Fibroblast of lung (primary cell): ENCODE measurements around the gene CCM2. TPM values are rescaled to one million over a fixed set of nuclear protein-coding genes. Genes with fewer than 3 reads are reported as not detected.

Experiments used
- DNase-seq, 2 donors: peaks; one replicate each; pipeline versions ENCODE4 v3.0.0 to v3.0.0-alpha.2; 2010; ENCODE audit warnings: low read depth in 2 of 2
- H2AFZ ChIP-seq: 2 replicates; pipeline ENCODE4 v1.5.1; 2012; ENCODE audit warnings: low read length, control low read depth, inconsistent platforms
- H3K27ac ChIP-seq: 2 replicates; pipeline ENCODE4 v1.5.1; 2011; ENCODE audit warnings: low read length, control low read depth; ENCODE audit not compliant: insufficient read depth
- H3K27me3 ChIP-seq: 2 replicates; pipeline ENCODE4 v1.5.1; 2011; ENCODE audit warnings: mild to moderate bottlenecking, low read length; ENCODE audit not compliant: control insufficient read depth, insufficient read depth
- H3K36me3 ChIP-seq: 2 replicates; pipeline ENCODE4 v1.5.1; 2011; ENCODE audit warnings: low read length; ENCODE audit not compliant: control insufficient read depth, insufficient read depth
- H3K4me1 ChIP-seq: 2 replicates; pipeline ENCODE4 v1.5.1; 2011; ENCODE audit warnings: low read length; ENCODE audit not compliant: control insufficient read depth, insufficient read depth; ENCODE audit errors: extremely low read depth
- H3K4me2 ChIP-seq: 2 replicates; pipeline ENCODE4 v1.5.1; 2011; ENCODE audit warnings: low read length, control low read depth; ENCODE audit not compliant: insufficient read depth; ENCODE audit errors: extremely low read depth
- H3K4me3 ChIP-seq, 4 experiments: fragments of 200-600 bp in 1 of 4; sonication (generic) in 1 of 4; replicated peaks in 1 of 4; 2 replicates each; pipeline ENCODE4 v1.5.1; 2011 to 2016; ENCODE audit warnings: low read length in 4 of 4, low read depth in 3 of 4, mild to moderate bottlenecking in 3 of 4, control low read depth in 2 of 4, inconsistent platforms in 1 of 4, mixed read lengths in 1 of 4; ENCODE audit not compliant: insufficient read depth in 1 of 4; ENCODE audit errors: control extremely low read depth in 1 of 4
- H3K79me2 ChIP-seq: 2 replicates; pipeline ENCODE4 v1.5.1; 2012; ENCODE audit warnings: mild to moderate bottlenecking, low read length, inconsistent platforms; ENCODE audit not compliant: control insufficient read depth, insufficient read depth
- H3K9ac ChIP-seq: 2 replicates; pipeline ENCODE4 v1.5.1; 2011; ENCODE audit warnings: mild to moderate bottlenecking, low read length, control low read depth; ENCODE audit not compliant: insufficient read depth
- H3K9me3 ChIP-seq: 2 replicates; pipeline ENCODE4 v1.5.1; 2012; ENCODE audit warnings: low read depth, low read length; ENCODE audit not compliant: control insufficient read depth, insufficient read depth
- H4K20me1 ChIP-seq: 2 replicates; pipeline ENCODE4 v1.5.1; 2011; ENCODE audit warnings: low read length; ENCODE audit not compliant: control insufficient read depth, insufficient read depth; ENCODE audit errors: extremely low read depth
- EZH2 ChIP-seq: IDR thresholded peaks from 2 replicates; pipeline ENCODE4 v1.5.1; 2012; ENCODE audit warnings: low read length, control low read depth, mild to moderate bottlenecking; ENCODE audit errors: missing control alignments
- polyA plus RNA-seq, 2 donors: library from polyadenylated mRNA; depleted of rRNA in 1 of 2; stranded (reverse) in 1 of 2; unstranded in 1 of 2; fragments of >200 nt; gene quantifications; 2 replicates each; pipeline ENCODE4 v1.2.1, GENCODE V29; 2011 to 2012; ENCODE audit warnings: missing spikeins in 1 of 2
- total RNA-seq: library from RNA; depleted of rRNA; stranded (reverse); fragments of >200 nt; gene quantifications from 2 replicates; pipeline ENCODE4 v1.2.1, GENCODE V29; 2014
- TF ChIP-seq, protein P1 (sequence below), 2 donors: IDR thresholded peaks in 1 of 2; conservative IDR thresholded peaks in 1 of 2; 1 replicate in 1 of 2; 2 replicates in 1 of 2; pipeline ENCODE4 v1.5.1; 2011 to 2012; ENCODE audit warnings: low read length in 2 of 2, control low read depth in 1 of 2, inconsistent platforms in 1 of 2, low read depth in 1 of 2, mild to moderate bottlenecking in 1 of 2

Gene CCM2
- total and polyA plus RNA-seq, 2 donors (not counting 1 experiment from before 2014, with no cell fraction given): 27.8 to 52.4 TPM

DNA sequence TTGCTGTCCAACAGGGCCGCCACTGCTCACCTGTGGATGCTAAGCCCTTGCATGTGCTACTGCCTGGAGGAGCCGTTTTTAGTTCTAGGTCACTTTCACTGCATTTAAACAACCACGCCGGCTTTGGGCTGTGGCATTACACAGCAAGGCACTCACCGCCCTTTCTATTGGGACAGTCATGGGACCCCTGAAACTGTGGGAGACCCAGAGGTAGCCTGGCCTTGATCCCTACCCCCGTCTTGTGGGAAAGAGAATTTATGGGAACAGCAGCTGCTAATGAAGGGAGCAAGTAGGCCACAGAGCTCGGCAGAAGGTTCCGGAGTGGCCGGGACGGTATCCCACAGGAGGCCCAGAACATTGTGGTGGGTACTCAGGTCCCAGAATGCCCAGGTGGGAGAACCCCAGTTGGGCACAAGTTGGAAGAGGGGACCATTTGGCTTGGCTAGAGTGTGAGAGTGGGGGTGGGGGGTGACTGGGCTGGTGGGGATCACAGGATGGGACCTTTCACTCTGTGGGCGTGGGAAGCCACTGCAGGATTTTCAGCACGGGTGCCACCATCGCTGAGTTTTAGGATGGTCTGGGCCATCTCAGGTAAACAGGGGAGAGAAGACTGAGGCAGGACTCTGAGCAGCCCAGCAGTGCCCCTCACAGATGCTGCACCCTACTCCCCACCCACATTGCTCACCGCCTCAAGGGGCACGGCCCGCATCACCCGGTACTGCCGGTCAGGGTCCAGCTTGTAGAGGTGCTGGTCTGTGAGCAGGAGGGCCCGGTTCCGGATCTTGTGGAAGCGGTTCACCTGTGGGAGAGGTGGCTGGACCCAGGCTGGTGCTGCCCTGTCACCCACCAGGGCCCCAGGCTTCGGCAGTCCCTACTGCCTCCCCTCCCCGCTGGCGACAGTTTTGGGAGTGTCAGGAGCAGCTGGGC lies 36.4 kb upstream of the CCM2 start:
- no peak overlapping the region for H3K4me2 ChIP-seq
- no peak for DNase-seq
- TF ChIP-seq, protein P1, sequence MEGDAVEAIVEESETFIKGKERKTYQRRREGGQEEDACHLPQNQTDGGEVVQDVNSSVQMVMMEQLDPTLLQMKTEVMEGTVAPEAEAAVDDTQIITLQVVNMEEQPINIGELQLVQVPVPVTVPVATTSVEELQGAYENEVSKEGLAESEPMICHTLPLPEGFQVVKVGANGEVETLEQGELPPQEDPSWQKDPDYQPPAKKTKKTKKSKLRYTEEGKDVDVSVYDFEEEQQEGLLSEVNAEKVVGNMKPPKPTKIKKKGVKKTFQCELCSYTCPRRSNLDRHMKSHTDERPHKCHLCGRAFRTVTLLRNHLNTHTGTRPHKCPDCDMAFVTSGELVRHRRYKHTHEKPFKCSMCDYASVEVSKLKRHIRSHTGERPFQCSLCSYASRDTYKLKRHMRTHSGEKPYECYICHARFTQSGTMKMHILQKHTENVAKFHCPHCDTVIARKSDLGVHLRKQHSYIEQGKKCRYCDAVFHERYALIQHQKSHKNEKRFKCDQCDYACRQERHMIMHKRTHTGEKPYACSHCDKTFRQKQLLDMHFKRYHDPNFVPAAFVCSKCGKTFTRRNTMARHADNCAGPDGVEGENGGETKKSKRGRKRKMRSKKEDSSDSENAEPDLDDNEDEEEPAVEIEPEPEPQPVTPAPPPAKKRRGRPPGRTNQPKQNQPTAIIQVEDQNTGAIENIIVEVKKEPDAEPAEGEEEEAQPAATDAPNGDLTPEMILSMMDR (conservative IDR thresholded peaks at IDR 0.05 in 1 of 2, IDR thresholded peaks at IDR 0.05 in 1 of 2; ENCODE audit: low read depth in 1 of 2, low read length in 2 of 2): no peak
- TF ChIP-seq EZH2: no peak
- H3K4me1 ChIP-seq: no peaks in the 10 kb centered on the region
- peaks cover 10% of the 10 kb centered on the region for H3K27me3 ChIP-seq
- no peak overlapping the region for H3K27ac ChIP-seq
- H3K9ac ChIP-seq: no peak overlapping the region
- H2AFZ ChIP-seq: no peak overlapping the region
- H3K4me3 ChIP-seq: no peak overlapping the region
- no peaks in the 10 kb centered on the region for H3K79me2 ChIP-seq
- H3K36me3 ChIP-seq: no peaks in the 10 kb centered on the region
- no peaks in the 10 kb centered on the region for H3K9me3 ChIP-seq
- no peaks in the 10 kb centered on the region for H4K20me1 ChIP-seq

DNA sequence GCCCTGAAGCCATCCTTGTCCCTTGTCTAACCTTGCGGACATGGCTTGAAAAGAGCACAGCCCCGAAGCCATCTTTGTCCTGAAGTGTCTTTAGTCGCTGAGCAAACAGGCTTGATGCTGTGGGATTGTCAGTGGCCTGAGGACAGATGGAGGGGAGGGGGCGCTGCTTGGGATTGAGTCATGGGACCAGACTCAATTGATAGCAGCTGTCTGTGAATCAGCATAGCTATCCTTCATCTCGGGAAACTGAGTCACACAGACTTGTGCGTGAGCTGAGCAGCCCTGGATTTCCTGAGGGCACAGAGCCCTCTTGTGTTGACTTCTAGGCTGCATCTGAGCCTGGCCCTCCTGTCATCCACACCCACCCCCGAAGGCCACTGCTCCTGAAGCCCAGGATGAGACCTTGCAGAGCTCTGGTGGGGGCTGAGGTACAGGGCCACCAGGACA lies 35.6 kb upstream of the CCM2 start:
- H3K9me3 ChIP-seq: no peaks in the 10 kb centered on the region

DNA sequence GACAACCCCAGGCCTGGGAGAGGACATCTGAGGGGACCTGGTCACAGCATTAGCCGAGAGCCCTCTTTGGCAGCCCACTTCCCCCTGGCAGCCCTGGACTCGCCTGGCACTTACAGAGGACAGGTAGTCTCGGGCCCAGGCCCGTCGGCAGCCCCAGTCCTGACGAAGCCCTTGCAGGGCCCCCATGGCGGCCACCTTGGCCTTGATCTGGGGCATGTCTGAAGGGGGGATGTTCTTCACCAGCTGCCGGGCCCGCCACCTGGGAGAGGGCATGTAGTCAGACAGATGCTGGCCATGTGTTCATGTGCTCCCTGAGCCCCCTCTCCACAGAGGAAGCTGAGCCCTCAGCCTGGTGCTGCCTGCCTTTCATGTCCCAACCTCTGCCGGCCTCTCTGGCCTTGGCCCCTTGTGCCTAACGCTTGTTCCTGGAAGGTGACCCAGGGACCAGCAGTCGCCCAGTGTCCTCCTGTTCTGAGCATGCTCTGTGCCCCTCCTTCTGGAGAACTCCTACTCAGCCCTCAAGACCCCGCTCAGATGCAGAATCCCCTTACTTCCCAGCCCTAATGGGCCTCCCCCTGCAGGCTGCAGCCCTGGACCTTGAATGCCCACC lies 35.1 kb upstream of the CCM2 start:
- TF ChIP-seq, protein P1 (conservative IDR thresholded peaks at IDR 0.05 in 1 of 2, IDR thresholded peaks at IDR 0.05 in 1 of 2; ENCODE audit: low read depth in 1 of 2, low read length in 2 of 2): no peak
- TF ChIP-seq EZH2: no peak
- no peaks in the 10 kb centered on the region for H4K20me1 ChIP-seq

More for the DNA sequence above, 35.6 kb upstream of the CCM2 start:
- no peak overlapping the region for H3K4me2 ChIP-seq
- H2AFZ ChIP-seq: no peak overlapping the region
- no peaks in the 10 kb centered on the region for H3K36me3 ChIP-seq
- no peak overlapping the region for H3K27ac ChIP-seq
- H3K9ac ChIP-seq: no peak overlapping the region
- no peaks in the 10 kb centered on the region for H3K79me2 ChIP-seq
- no peaks in the 10 kb centered on the region for H4K20me1 ChIP-seq
- no peak overlapping the region for H3K4me3 ChIP-seq
- no peak for DNase-seq
- TF ChIP-seq, protein P1 (conservative IDR thresholded peaks at IDR 0.05 in 1 of 2, IDR thresholded peaks at IDR 0.05 in 1 of 2; ENCODE audit: low read depth in 1 of 2, low read length in 2 of 2): peak; percentile 24 to 31
- TF ChIP-seq EZH2: no peak
- H3K27me3 ChIP-seq: peaks cover 10% of the 10 kb centered on the region
- H3K4me1 ChIP-seq: no peaks in the 10 kb centered on the region

More for the DNA sequence above, 35.1 kb upstream of the CCM2 start:
- H3K27ac ChIP-seq: no peak overlapping the region
- H3K79me2 ChIP-seq: no peaks in the 10 kb centered on the region
- no peaks in the 10 kb centered on the region for H3K36me3 ChIP-seq
- H2AFZ ChIP-seq: no peak overlapping the region
- H3K9ac ChIP-seq: no peak overlapping the region
- H3K9me3 ChIP-seq: no peaks in the 10 kb centered on the region
- no peak for DNase-seq
- H3K4me3 ChIP-seq: no peak overlapping the region
- H3K4me1 ChIP-seq: no peaks in the 10 kb centered on the region
- no peak overlapping the region for H3K4me2 ChIP-seq
- peaks cover 8% of the 10 kb centered on the region for H3K27me3 ChIP-seq
